Osteocyte (in vitro differentiated cells): ENCODE data around the gene CACNA2D3. TPM values are rescaled to one million over a fixed set of nuclear protein-coding genes. Genes with fewer than 3 reads are reported as not detected.

Experiments used
- DNase-seq: peaks from one replicate; pipeline ENCODE4 v3.0.0; 2021; ENCODE audit warnings: mixed read lengths; ENCODE audit not compliant: unreplicated experiment; ENCODE audit errors: extremely low spot score
- H3K27ac Mint-ChIP-seq: one replicate; pipeline ENCODE4 v1.8.0; 2021; ENCODE audit warnings: mild to moderate bottlenecking, mixed read lengths; ENCODE audit not compliant: unreplicated experiment
- H3K27me3 Mint-ChIP-seq: one replicate; pipeline ENCODE4 v1.8.0; 2021; ENCODE audit warnings: mixed read lengths; ENCODE audit not compliant: unreplicated experiment
- H3K36me3 Mint-ChIP-seq: one replicate; pipeline ENCODE4 v1.8.0; 2021; ENCODE audit warnings: mixed read lengths; ENCODE audit not compliant: unreplicated experiment
- H3K4me1 Mint-ChIP-seq: one replicate; pipeline ENCODE4 v1.8.0; 2021; ENCODE audit warnings: mixed read lengths; ENCODE audit not compliant: unreplicated experiment
- H3K4me3 Mint-ChIP-seq: one replicate; pipeline ENCODE4 v1.8.0; 2021; ENCODE audit warnings: mild to moderate bottlenecking, moderate library complexity, mixed read lengths; ENCODE audit not compliant: unreplicated experiment
- H3K9me3 Mint-ChIP-seq: one replicate; pipeline ENCODE4 v1.8.0; 2021; ENCODE audit warnings: mixed read lengths; ENCODE audit not compliant: unreplicated experiment
- total RNA-seq: library from RNA; stranded (reverse); gene quantifications from 2 replicates; pipeline ENCODE4 v1.2.1, GENCODE V29; 2021
- TF ChIP-seq, protein P1 (sequence below): fragments of 200-600 bp; sonication (generic); IDR thresholded peaks from 2 replicates; pipeline ENCODE4 v1.5.0; 2021; ENCODE audit warnings: antibody characterized with exemption, mild to moderate bottlenecking, moderate library complexity

The CACNA2D3 gene
- total RNA-seq, 1 donor from 2014 or later = 0.46 TPM

DNA sequence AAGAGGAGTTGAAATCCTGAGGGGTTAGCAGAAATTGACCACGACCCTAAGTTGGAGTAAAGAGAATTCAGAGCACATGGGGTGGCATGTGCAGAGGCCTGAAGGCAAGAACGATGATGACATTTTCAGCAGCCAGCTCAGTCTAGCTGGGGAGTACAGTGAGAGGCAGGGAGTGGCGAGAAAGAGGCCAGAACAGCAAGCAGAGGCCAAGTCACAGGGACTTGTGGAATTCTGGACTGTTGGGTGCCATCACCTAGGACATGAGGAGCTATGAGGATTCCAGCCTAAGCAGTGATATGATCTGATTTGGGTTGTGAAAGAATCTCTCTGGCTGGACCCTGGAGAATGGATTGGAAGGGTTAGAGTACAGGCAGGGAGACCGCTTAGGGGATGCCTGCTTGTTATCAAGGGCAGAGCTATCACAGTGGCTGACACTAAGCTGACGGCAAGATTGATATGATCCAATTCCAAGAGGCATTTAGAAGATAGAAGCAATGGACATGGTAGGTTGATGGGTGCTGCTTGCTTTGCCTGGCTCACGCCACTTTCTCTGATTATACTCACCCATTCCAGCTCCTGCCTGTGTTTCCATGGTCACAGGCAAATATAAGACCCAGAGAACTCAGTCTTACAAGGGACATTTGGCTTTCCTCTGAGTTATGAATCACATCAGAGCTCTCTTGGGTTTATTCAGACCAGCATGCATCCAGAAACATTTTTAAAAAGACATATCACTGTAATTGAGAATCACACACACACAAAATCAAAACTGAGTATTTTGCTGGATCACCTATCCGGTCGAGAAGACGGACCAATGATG, 739.1 kb downstream of the CACNA2D3 start:
- no peaks in the 10 kb centered on the region for H3K36me3 Mint-ChIP-seq
- H3K4me3 Mint-ChIP-seq = no peak overlapping the region
- TF ChIP-seq, protein P1, sequence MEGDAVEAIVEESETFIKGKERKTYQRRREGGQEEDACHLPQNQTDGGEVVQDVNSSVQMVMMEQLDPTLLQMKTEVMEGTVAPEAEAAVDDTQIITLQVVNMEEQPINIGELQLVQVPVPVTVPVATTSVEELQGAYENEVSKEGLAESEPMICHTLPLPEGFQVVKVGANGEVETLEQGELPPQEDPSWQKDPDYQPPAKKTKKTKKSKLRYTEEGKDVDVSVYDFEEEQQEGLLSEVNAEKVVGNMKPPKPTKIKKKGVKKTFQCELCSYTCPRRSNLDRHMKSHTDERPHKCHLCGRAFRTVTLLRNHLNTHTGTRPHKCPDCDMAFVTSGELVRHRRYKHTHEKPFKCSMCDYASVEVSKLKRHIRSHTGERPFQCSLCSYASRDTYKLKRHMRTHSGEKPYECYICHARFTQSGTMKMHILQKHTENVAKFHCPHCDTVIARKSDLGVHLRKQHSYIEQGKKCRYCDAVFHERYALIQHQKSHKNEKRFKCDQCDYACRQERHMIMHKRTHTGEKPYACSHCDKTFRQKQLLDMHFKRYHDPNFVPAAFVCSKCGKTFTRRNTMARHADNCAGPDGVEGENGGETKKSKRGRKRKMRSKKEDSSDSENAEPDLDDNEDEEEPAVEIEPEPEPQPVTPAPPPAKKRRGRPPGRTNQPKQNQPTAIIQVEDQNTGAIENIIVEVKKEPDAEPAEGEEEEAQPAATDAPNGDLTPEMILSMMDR = no peak
- no peaks in the 10 kb centered on the region for H3K9me3 Mint-ChIP-seq
- no peak overlapping the region for H3K27ac Mint-ChIP-seq
- peaks cover 11% of the 10 kb centered on the region for H3K4me1 Mint-ChIP-seq
- no peak for DNase-seq
- H3K27me3 Mint-ChIP-seq = no peaks in the 10 kb centered on the region

DNA sequence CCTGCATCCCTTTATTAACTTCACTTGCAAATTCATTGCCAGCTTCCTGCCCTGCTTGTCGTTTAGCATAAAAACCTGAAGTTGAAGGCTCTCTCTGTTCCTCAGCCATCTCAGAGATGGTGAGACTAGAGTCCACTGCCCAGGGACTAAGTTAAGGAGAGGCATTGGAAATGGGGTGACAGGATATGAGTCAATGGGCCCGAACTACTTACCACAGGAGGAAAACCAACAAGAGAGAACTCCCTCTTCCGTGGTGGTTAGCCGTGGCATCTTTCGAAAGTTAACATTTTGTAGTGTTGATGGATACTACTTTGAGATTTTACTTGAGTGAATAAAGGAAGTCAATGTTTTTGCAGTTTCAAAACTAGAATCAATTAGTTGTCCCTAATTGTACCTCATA, 740.2 kb downstream of the CACNA2D3 start:
- no peak overlapping the region for H3K4me3 Mint-ChIP-seq
- H3K9me3 Mint-ChIP-seq = no peaks in the 10 kb centered on the region
- H3K27ac Mint-ChIP-seq = no peak overlapping the region
- DNase-seq = no peak
- no peaks in the 10 kb centered on the region for H3K36me3 Mint-ChIP-seq
- peaks cover 10% of the 10 kb centered on the region for H3K4me1 Mint-ChIP-seq
- H3K27me3 Mint-ChIP-seq = no peaks in the 10 kb centered on the region
- TF ChIP-seq, protein P1 = no peak

DNA sequence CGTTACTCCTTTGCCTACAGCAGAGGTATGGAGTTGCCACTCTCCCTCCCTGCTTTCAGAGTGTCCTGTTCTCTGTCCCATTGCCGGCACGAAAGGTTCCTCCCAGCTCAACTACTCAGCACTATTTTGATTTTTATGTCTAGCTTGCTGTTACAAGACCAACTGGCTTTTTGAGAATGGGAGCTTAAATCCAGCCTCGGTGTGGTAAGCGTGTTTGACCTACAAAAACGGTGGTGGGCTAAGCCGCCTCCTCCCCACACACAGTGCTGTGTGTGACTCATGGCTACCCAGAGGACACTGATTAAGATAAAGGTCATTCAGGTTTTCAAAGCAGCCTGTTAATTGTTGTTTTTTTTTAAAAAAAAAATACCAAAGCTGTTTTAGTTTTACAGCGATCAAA, 741.0 kb downstream of the CACNA2D3 start:
- H3K36me3 Mint-ChIP-seq = no peaks in the 10 kb centered on the region
- H3K27me3 Mint-ChIP-seq = no peaks in the 10 kb centered on the region
- no peaks in the 10 kb centered on the region for H3K9me3 Mint-ChIP-seq
- TF ChIP-seq, protein P1 = no peak
- peaks cover 9% of the 10 kb centered on the region for H3K4me1 Mint-ChIP-seq
- H3K27ac Mint-ChIP-seq = no peak overlapping the region
- DNase-seq = no peak
- H3K4me3 Mint-ChIP-seq = no peak overlapping the region

DNA sequence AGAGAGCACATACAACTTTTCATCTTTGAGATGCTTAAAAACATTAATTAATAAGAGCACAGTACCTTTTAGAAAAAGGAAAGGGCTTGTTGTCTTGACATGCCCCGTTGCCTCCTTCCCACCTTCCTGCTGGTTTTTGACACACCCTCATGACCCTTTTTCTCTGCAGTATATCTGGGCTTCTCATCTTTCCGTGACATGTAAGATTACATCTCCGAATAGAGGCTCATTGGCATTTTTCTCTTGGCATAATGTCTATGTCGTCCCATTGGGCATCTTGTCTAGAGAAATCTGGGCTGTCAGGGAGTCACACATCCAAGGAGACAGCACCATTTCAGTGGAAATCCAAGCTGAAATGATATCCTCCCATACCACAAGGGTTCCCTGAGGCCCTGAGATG, 741.4 kb downstream of the CACNA2D3 start:
- H3K4me3 Mint-ChIP-seq = no peak overlapping the region
- H3K4me1 Mint-ChIP-seq = peaks cover 9% of the 10 kb centered on the region
- DNase-seq = no peak
- H3K27me3 Mint-ChIP-seq = no peaks in the 10 kb centered on the region
- TF ChIP-seq, protein P1 = no peak
- H3K36me3 Mint-ChIP-seq = no peaks in the 10 kb centered on the region
- H3K9me3 Mint-ChIP-seq = no peaks in the 10 kb centered on the region
- no peak overlapping the region for H3K27ac Mint-ChIP-seq

DNA sequence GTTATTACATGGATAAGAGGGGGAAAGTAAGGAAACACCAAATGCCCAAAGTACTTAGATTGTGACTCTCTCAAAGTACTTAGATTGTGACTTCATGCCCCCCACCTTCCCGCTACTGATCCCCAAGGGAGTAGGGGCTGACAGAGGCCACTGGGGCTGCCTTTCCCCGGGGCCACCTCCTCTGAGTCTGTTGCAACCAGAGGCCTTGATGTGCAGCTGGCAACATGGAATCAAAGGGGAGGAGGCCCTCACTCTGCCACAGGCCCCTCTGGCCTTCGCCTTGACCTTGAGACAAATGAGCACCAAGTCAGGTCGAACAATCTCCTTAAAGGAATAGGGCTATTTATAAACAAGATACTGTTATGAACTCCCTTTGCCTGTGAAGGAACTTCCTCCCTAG, 743.0 kb downstream of the CACNA2D3 start:
- Mint-ChIP-seq H3K4me1 (peaks cover 9% of the 10 kb centered on the region), H3K27ac (no peak overlapping the region), H3K9me3 (no peaks in the 10 kb centered on the region), H3K36me3 (no peaks in the 10 kb centered on the region), H3K27me3 (no peaks in the 10 kb centered on the region), H3K4me3 (no peak overlapping the region)
- DNase-seq = no peak
- TF ChIP-seq, protein P1 = no peak
